GM12801 (cell line): ENCODE data around the gene HS1BP3.

Experiments used
- TF ChIP-seq, protein P1 (sequence below): IDR thresholded peaks from one replicate; pipeline ENCODE4 v1.5.1; 2011; ENCODE audit warnings: control low read depth; ENCODE audit not compliant: insufficient read length; ENCODE audit errors: extremely low read depth

HS1BP3 gene

DNA sequence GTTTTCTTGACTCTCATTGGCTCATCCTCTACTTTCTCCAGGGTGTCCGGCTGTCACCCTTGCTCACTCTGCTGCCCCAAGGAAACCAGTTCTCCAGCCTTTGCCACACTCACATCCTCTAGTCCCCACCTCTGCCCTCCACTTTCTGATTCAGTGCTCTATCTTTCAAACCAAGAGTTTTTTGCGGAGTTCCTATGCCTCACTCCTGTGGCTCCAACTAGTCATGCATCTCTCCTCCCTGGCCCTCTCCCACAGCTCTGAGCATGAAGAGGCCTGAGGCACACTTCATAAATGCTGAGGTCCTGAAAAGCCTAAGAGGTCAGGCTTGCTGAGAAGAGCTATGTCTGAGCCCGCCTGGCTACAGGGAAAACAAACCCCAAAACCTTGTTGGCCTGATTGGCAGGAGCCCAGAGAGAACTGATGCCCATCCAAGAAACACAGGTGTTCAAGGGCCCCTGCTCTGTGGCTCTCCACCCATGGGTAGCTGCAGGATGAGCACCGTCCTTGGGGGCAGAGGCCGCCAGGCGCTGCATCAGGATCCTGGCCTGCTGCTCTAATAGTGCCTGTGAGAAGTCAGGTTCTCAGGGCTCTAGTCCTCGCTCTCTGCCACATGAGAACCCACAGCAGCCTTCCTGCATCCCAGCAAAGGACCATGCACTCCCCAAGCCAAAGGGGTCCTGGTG is 42.1 kb downstream of the HS1BP3 start:
- TF ChIP-seq, protein P1, sequence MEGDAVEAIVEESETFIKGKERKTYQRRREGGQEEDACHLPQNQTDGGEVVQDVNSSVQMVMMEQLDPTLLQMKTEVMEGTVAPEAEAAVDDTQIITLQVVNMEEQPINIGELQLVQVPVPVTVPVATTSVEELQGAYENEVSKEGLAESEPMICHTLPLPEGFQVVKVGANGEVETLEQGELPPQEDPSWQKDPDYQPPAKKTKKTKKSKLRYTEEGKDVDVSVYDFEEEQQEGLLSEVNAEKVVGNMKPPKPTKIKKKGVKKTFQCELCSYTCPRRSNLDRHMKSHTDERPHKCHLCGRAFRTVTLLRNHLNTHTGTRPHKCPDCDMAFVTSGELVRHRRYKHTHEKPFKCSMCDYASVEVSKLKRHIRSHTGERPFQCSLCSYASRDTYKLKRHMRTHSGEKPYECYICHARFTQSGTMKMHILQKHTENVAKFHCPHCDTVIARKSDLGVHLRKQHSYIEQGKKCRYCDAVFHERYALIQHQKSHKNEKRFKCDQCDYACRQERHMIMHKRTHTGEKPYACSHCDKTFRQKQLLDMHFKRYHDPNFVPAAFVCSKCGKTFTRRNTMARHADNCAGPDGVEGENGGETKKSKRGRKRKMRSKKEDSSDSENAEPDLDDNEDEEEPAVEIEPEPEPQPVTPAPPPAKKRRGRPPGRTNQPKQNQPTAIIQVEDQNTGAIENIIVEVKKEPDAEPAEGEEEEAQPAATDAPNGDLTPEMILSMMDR: no peak

DNA sequence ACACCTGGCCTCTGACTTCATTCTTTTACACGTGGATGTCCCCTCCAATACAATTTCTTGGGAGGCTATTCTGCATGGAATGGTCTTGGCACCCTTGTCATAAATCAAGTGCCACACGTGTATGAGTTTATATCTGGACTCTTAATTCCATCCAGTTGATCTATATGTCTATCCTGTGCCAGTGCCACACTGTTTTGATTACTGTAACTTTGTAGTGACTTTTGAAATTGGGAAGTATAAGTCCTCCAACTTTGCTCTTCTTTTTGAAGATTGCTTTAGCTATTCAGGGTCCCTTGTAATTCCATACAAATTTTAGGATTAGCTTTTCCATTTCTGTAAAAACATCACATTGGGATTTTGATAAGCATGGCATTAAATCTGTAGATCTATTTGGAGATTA is 43.5 kb downstream of the HS1BP3 start:
- TF ChIP-seq, protein P1: no peak

DNA sequence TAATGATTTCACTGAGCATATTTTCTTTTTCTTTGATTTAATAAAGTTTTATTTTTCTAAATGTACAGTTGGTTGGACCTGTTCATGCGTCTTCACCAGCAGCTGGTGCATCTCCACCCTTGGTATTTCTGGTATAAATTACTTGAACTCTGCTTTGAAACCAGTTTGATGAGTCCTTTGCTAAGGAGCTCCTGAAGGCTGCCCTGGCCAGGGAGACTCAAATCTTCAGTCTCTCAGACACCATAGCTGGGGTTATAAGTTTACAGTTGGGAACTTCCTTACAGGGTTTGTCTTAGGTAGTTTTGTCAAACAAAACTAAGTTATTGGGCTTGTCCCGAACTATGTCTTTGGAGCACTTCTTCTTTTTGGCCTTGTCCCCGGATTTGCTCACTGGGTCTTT is 44.7 kb downstream of the HS1BP3 start:
- TF ChIP-seq, protein P1: no peak

DNA sequence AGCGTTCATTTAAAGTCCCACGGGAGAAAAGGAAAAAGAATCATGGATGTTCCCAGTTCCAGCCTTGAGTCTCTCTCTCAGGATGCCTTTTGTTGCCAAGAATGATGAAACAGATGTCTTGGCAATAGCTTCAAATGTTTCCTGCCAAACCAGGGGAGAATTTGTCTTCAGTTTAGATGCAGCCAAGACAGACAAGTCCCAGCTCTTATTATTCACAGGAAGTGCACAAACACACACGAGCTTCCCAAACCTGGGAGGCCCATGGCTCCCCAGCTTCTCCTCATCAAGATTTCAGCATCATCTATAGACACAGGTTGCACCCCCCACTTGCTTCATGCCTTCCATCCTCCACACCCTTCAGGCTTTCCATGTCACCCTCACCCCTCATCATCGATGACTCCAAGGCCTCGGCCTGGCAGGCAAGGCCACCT is 45.9 kb downstream of the HS1BP3 start:
- TF ChIP-seq, protein P1: no peak

DNA sequence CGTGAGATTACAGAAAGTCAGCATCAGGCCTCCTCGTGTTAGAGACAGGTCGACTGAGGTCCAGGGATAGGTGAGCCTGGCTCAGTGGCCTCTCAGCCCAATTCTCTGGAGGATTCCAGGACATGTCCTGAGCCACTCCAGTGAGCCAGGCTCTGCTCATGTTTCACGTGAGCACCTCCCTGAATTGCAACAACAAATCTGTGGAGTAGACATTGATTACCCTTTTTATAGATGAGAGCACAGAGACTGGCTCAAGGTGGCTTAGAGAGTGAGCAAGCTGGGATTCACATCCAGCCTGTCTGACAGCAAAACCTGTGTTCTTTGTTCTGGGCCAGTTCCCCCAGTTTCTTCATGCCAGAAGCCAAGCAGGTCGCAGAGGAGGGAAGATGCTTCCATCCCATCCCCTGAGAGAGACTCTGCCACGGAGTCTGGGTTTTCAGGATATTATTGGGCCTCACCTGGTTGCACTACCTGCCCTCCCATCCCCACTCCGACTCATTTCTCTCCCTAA is 46.4 kb downstream of the HS1BP3 start:
- TF ChIP-seq, protein P1: no peak

DNA sequence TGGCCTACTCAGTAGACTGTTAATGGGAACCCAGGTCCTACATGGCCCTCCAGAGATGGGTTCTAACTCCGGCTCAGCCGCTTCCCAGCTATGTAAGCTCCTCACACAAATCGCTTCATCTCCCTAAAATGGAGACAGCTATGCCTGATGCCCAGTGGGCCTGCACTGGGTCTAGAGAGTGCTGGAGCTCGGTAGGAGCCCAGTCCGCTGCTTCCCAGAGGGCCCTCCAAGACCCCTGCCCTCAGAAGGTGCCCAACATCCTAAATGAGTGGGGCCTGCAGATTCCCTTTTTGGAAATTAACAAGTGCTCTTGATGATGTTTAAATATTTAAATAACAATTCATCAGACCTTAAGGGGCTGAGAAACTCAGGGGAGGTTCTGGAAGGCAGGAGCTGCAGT is 47.1 kb downstream of the HS1BP3 start:
- TF ChIP-seq, protein P1: no peak

DNA sequence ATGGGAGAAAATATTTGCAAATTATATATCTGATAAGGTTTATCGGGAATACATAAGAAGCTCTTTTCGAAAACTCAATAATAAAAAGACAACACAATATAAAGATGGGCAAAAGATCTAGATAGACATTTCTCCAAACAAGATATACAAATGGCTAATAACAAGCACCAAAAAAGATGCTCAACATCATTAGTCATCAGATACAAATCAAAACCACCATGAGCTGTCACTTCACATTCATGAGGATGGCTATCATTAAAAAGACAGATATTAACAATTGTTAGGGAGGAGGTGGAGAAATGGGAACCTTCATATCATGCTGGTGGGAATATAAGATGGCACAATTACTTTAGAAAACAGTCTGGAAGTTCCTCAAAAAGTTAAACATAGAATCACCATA is 48.1 kb downstream of the HS1BP3 start:
- TF ChIP-seq, protein P1: no peak
